B cell (primary cell): Measurements from ENCODE around the gene TMEM132E. TPM values are rescaled to one million over a fixed set of nuclear protein-coding genes. Genes with fewer than 3 reads are reported as not detected.

ENCODE experiments used
- ATAC-seq: fragments of 200-7000 bp; cut with Tn5 transposase; one replicate; pipeline ENCODE4 v1.10.0; 2021; ENCODE audit warnings: low read depth, mild to moderate bottlenecking, moderate number of reproducible peaks, moderate library complexity
- CTCF ChIA-PET: fragments of 350-600 bp; sonication (Branson Sonifier 250); formaldehyde crosslinking; loops from one replicate; lab custom pipeline; 2021; ENCODE audit warnings: antibody characterized with exemption, inconsistent platforms; lab: Charles Lee
- POLR2A ChIA-PET: fragments of 350-600 bp; sonication (Branson Sonifier 250); formaldehyde crosslinking; loops from one replicate; lab custom pipeline; 2021; ENCODE audit warnings: antibody characterized with exemption; lab: Charles Lee
- DNase-seq: peaks from one replicate; pipeline ENCODE4 v3.0.0; 2013
- H2AFZ ChIP-seq: 2 replicates; pipeline ENCODE4 v1.6.1; 2012; ENCODE audit warnings: mild to moderate bottlenecking, low read depth, low read length; ENCODE audit not compliant: insufficient read depth, poor library complexity, severe bottlenecking
- H3K27ac ChIP-seq, 2 donors: 1 replicate in 1 of 2; 2 replicates in 1 of 2; pipeline ENCODE4 v1.5.1; 2012 to 2013; ENCODE audit warnings: low read length in 2 of 2, mild to moderate bottlenecking in 2 of 2, moderate library complexity in 1 of 2
- H3K27me3 ChIP-seq, 4 experiments: fragments of 200-600 bp in 1 of 4; sonication (generic) in 1 of 4; replicated peaks in 1 of 4; 1 replicate in 2 of 4; 2 replicates in 2 of 4; pipeline versions ENCODE4 v1.6.1 to v1.7.0; 2013 to 2016; ENCODE audit warnings: low read length in 3 of 4, mild to moderate bottlenecking in 2 of 4, mixed read lengths in 1 of 4, moderate library complexity in 1 of 4; ENCODE audit not compliant: insufficient read depth in 4 of 4, control insufficient read depth in 3 of 4; ENCODE audit errors: control extremely low read depth in 1 of 4
- H3K36me3 ChIP-seq, 2 experiments: replicated peaks in 1 of 2; 1 replicate in 1 of 2; 2 replicates in 1 of 2; pipeline versions ENCODE4 v1.6.1 to v1.7.1; 2013; ENCODE audit warnings: low read length in 1 of 2; ENCODE audit not compliant: insufficient read depth in 2 of 2, control insufficient read depth in 1 of 2; ENCODE audit errors: control extremely low read depth in 1 of 2, extremely low read depth in 1 of 2
- H3K4me1 ChIP-seq, 2 donors: fragments of 200-600 bp in 1 of 2; sonication (generic) in 1 of 2; 1 replicate in 1 of 2; 2 replicates in 1 of 2; pipeline versions ENCODE4 v1.5.1 to v1.6.1; 2013 to 2017; ENCODE audit warnings: low read length in 2 of 2; ENCODE audit not compliant: control insufficient read depth in 2 of 2, insufficient read depth in 2 of 2
- H3K4me2 ChIP-seq: replicated peaks from 2 replicates; pipeline ENCODE3; 2012; ENCODE audit warnings: mild to moderate bottlenecking, low read depth, low read length; ENCODE audit not compliant: poor library complexity, severe bottlenecking
- H3K4me3 ChIP-seq, 5 experiments: fragments of 200-600 bp in 1 of 5; sonication (generic) in 1 of 5; 1 replicate in 3 of 5; 2 replicates in 2 of 5; pipeline versions ENCODE4 v1.5.1 to v1.7.0; 2011 to 2016; ENCODE audit warnings: low read length in 4 of 5, mild to moderate bottlenecking in 4 of 5, low read depth in 2 of 5, control low read depth in 1 of 5, moderate library complexity in 1 of 5; ENCODE audit not compliant: insufficient read depth in 1 of 5; ENCODE audit errors: control extremely low read depth in 1 of 5, extremely low read depth in 1 of 5
- H3K79me2 ChIP-seq: fragments of 200-600 bp; sonication (generic); one replicate; pipeline ENCODE4 v1.6.0; 2016; ENCODE audit warnings: low read length; ENCODE audit not compliant: control insufficient read depth, insufficient read depth
- H3K9ac ChIP-seq: fragments of 200-600 bp; sonication (generic); 2 replicates; pipeline ENCODE4 v1.6.1; 2017; ENCODE audit warnings: mild to moderate bottlenecking, low read length, moderate library complexity
- H3K9me3 ChIP-seq, 3 donors: one replicate each; pipeline versions ENCODE4 v1.6.1 to v1.7.1; 2013; ENCODE audit warnings: low read length in 2 of 3; ENCODE audit not compliant: control insufficient read depth in 2 of 3, insufficient read depth in 1 of 3; ENCODE audit errors: control extremely low read depth in 1 of 3
- H4K20me1 ChIP-seq: 2 replicates; pipeline ENCODE4 v1.6.0; 2012; ENCODE audit warnings: mild to moderate bottlenecking, low read length; ENCODE audit not compliant: insufficient read depth, control insufficient read depth, poor library complexity, severe bottlenecking
- H3K27ac Mint-ChIP-seq: one replicate; pipeline ENCODE4 v1.8.0; 2021; ENCODE audit warnings: mixed read lengths
- H3K27me3 Mint-ChIP-seq: one replicate; pipeline ENCODE4 v1.8.0; 2021; ENCODE audit warnings: mixed read lengths
- H3K4me1 Mint-ChIP-seq: one replicate; pipeline ENCODE4 v1.8.0; 2021; ENCODE audit warnings: mixed read lengths
- H3K4me3 Mint-ChIP-seq: one replicate; pipeline ENCODE4 v1.8.0; 2021; ENCODE audit warnings: mixed read lengths
- H3K9me3 Mint-ChIP-seq: one replicate; pipeline ENCODE4 v1.8.0; 2022; ENCODE audit warnings: mixed read lengths; ENCODE audit not compliant: insufficient read depth
- EZH2 ChIP-seq: IDR thresholded peaks from 2 replicates; pipeline ENCODE4 v1.6.1; 2012; ENCODE audit warnings: borderline replicate concordance, low read depth, mild to moderate bottlenecking, moderate library complexity, low read length; ENCODE audit not compliant: insufficient read depth, poor library complexity, severe bottlenecking
- WGBS: methylation state at CpG from one replicate; pipeline ENCODE4 v1.1.5; 2013; ENCODE audit warnings: missing lambda C conversion rate; ENCODE audit not compliant: insufficient coverage; 5-methylcytosine and 5-hydroxymethylcytosine counted together
- intact Hi-C: fragments of 100-400 bp; cut with micrococcal nuclease; formaldehyde crosslinking; loops from one replicate; pipeline ENCODE4 v1.10.0; 2022
- polyA plus RNA-seq: library from polyadenylated mRNA; depleted of rRNA; stranded (reverse); fragments of >200 nt; gene quantifications from 2 replicates; pipeline ENCODE4 v1.2.3, GENCODE V29; 2012
- total RNA-seq, 2 donors: library from RNA; stranded (reverse); fragments of 120-200 nt in 1 of 2; gene quantifications; 1 replicate in 1 of 2; 2 replicates in 1 of 2; pipeline versions ENCODE4 v1.2.3 to v1.2.4, GENCODE V29; 2013 to 2022
- TF ChIP-seq, protein P1 (sequence below): fragments of 200-600 bp; IDR thresholded peaks from one replicate; pipeline ENCODE4 v1.8.0; 2022; ENCODE audit warnings: antibody characterized with exemption, mild to moderate bottlenecking

The TMEM132E gene
- total and polyA plus RNA-seq, 2 donors (not counting 1 experiment from before 2014, with no cell fraction given): not detected

DNA sequence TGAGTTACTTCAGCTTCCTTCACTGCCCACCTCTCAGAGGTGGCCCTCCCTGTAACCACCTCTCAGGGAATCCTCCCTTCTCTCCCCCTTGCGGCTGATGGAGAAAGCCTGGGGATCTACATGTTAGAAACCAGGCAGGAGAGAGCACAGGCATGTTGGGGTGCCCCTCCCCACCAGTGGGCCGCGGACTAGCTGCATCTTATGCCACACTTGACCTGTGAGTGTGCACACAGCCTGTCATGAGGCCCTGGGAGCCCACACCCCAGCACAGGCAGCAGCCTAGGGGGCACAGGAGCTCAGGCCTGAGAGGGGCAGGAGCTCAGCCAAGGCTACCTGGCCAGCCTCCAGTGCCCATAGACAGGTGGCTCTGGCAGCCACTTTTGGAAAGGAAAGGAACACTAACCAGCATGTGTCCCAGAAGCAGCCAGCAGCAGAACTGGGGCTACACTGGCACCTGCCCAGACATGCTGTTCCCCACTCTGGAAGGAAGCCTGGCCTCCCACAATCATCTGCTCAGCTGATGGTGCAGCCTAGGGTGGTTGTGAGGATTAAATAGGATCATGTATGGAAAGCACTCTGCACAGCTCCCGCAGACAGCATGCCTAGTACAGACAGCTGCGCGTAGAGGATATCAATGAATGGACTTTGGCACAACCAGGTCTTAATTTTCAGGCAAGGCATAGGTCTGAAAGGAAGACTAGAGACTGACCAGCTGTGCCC lies 60.5 kb downstream of the TMEM132E start:
- Histone ChIP-seq H3K4me1 (peaks cover 8 to 16% of the 10 kb centered on the region in 2 donors), H3K27ac (no peak overlapping the region), H3K36me3 (no peaks in the 10 kb centered on the region), H3K79me2 (no peaks in the 10 kb centered on the region), H3K4me2 (no peak overlapping the region), H4K20me1 (no peaks in the 10 kb centered on the region), H3K4me3 (no peak overlapping the region), H3K9ac (no peak overlapping the region), H3K9me3 (no peaks in the 10 kb centered on the region), H3K27me3 (peaks cover 0 to 35% (median 1%) of the 10 kb centered on the region in 4 experiments), H2AFZ (no peak overlapping the region)
- peaks cover 49% of the 10 kb centered on the region for H3K27me3 Mint-ChIP-seq
- H3K4me1 Mint-ChIP-seq: peaks cover 12% of the 10 kb centered on the region
- DNase-seq (no peak), ATAC-seq (no peak)
- TF ChIP-seq, protein P1, sequence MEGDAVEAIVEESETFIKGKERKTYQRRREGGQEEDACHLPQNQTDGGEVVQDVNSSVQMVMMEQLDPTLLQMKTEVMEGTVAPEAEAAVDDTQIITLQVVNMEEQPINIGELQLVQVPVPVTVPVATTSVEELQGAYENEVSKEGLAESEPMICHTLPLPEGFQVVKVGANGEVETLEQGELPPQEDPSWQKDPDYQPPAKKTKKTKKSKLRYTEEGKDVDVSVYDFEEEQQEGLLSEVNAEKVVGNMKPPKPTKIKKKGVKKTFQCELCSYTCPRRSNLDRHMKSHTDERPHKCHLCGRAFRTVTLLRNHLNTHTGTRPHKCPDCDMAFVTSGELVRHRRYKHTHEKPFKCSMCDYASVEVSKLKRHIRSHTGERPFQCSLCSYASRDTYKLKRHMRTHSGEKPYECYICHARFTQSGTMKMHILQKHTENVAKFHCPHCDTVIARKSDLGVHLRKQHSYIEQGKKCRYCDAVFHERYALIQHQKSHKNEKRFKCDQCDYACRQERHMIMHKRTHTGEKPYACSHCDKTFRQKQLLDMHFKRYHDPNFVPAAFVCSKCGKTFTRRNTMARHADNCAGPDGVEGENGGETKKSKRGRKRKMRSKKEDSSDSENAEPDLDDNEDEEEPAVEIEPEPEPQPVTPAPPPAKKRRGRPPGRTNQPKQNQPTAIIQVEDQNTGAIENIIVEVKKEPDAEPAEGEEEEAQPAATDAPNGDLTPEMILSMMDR: no peak
- no peak for TF ChIP-seq EZH2
- intact Hi-C loops: no loop called here
- no peaks in the 10 kb centered on the region for H3K9me3 Mint-ChIP-seq
- ChIA-PET POLR2A (interaction anchor here (0.8 kb wide), 1 partner anchor 211 kb away, joined by 5 read pairs; no protein-coding TSS in a partner anchor), CTCF (no interaction called here)
- no peak overlapping the region for H3K27ac Mint-ChIP-seq
- no peak overlapping the region for H3K4me3 Mint-ChIP-seq
- 84% methylated on average over 6 of the region's 6 CpGs for WGBS

DNA sequence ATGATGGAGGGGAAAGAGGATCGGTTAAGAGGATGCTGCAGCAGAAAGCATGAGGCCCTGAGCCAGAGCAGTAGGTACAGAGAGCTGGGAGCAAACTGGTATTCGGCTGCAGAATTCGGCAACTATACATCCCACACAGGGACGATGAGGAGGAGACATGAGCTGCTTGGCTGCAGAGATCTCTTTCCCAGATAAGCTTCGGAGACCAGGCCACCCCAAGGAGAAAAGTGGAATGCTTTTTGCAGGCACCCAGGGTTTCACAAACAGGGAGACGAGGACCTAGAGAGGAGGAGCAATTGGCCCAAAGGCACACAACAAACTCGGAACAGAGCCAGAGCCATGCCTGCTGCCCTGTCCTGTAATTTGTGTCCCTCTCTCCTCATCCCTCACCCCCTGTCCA lies 62.0 kb downstream of the TMEM132E start:
- Mint-ChIP-seq H3K27ac (no peak overlapping the region), H3K27me3 (peaks cover 50% of the 10 kb centered on the region), H3K4me1 (peaks cover 12% of the 10 kb centered on the region), H3K9me3 (no peaks in the 10 kb centered on the region), H3K4me3 (no peak overlapping the region)
- Histone ChIP-seq H3K27ac (no peak overlapping the region), H3K27me3 (peaks cover 0 to 36% (median 1%) of the 10 kb centered on the region in 4 experiments), H3K9ac (no peak overlapping the region), H3K4me1 (peaks cover 8 to 16% of the 10 kb centered on the region in 2 donors), H3K36me3 (no peaks in the 10 kb centered on the region), H3K9me3 (no peaks in the 10 kb centered on the region), H3K79me2 (no peaks in the 10 kb centered on the region), H2AFZ (no peak overlapping the region), H3K4me2 (no peak overlapping the region), H3K4me3 (no peak overlapping the region), H4K20me1 (no peaks in the 10 kb centered on the region)
- no peak for ATAC-seq
- POLR2A ChIA-PET: no interaction called here
- CTCF ChIA-PET: no interaction called here
- DNase-seq: no peak
- TF ChIP-seq, protein P1: no peak
- no peak for TF ChIP-seq EZH2
- intact Hi-C loops: no loop called here
- 79% methylated on average over 7 of the region's 7 CpGs for WGBS
